Muscle of leg (tissue), 11 donors: Measurements from ENCODE around the gene ITK. TPM values are rescaled to one million over a fixed set of nuclear protein-coding genes. Genes with fewer than 3 reads are reported as not detected.

Experiments used
- DNase-seq: peaks from one replicate; pipeline ENCODE4 v3.0.0; 2013
- H3K27ac ChIP-seq: one replicate; pipeline ENCODE4 v1.5.1; 2013; ENCODE audit warnings: mild to moderate bottlenecking, low read length, control low read depth
- H3K27me3 ChIP-seq: one replicate; pipeline ENCODE4 v1.6.1; 2013; ENCODE audit warnings: low read length; ENCODE audit not compliant: control insufficient read depth, insufficient read depth
- H3K36me3 ChIP-seq: one replicate; pipeline ENCODE4 v1.6.1; 2013; ENCODE audit warnings: low read length; ENCODE audit not compliant: control insufficient read depth, insufficient read depth
- H3K4me1 ChIP-seq: one replicate; pipeline ENCODE4 v1.6.1; 2013; ENCODE audit warnings: low read length; ENCODE audit not compliant: control insufficient read depth, insufficient read depth
- H3K4me3 ChIP-seq: one replicate; pipeline ENCODE4 v1.5.1; 2013; ENCODE audit warnings: low read length, control low read depth
- H3K9me3 ChIP-seq: replicated peaks from 2 replicates; pipeline ENCODE4 v1.6.1; 2013; ENCODE audit warnings: low read depth, low read length; ENCODE audit not compliant: control insufficient read depth
- WGBS: methylation state at CpG from one replicate; pipeline ENCODE4 v1.1.5; 2013; ENCODE audit warnings: missing lambda C conversion rate; ENCODE audit not compliant: insufficient coverage; 5-methylcytosine and 5-hydroxymethylcytosine counted together
- polyA plus RNA-seq, 8 donors: library from polyadenylated mRNA; unstranded; fragments of 120-200 nt; gene quantifications; one replicate each; pipeline versions ENCODE4 v1.2.1 to v1.2.3, GENCODE V29; 2013; ENCODE audit warnings: inconsistent platforms in 1 of 8, low replicate concordance in 1 of 8; ENCODE audit not compliant: insufficient read length in 8 of 8, insufficient read depth in 1 of 8
- total RNA-seq: library from RNA; stranded (reverse); fragments of 120-200 nt; gene quantifications from one replicate; pipeline ENCODE4 v1.2.4, GENCODE V29; 2013

Gene ITK
- total and polyA plus RNA-seq, 9 donors = 0.08 to 0.54 (median 0.21) TPM

DNA sequence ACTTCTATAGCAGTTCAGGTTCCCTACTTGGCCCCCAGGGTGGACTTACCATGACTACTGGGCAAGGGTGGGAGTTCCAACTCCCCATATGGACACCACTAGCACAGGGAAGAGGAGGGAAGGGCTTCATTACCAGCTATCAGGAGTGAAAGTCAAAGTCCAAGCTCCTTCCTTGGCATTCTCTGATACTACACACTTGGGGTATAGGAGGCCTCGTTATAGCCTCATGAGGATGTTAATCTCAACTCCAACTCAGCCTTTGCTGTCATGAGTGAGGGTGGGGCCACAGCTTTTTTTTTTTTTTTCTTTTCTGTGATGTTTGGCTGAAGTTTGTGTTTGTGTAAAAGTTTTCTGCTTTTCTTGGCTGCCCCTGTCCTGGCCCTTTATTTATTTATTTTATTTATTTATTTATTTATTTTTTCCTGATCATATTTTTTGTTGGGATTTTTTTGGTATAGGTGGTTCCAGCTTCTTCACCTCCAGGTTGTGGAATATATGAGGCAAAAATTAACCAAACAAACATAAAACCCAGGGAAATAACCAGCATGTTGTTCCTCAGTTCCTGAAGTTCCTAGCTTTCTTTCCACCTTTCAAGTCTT is 23.2 kb upstream of the ITK start:
- Histone ChIP-seq H3K9me3 (no peaks in the 10 kb centered on the region), H3K4me3 (no peak overlapping the region), H3K27ac (no peak overlapping the region), H3K27me3 (peaks cover 2% of the 10 kb centered on the region), H3K4me1 (no peaks in the 10 kb centered on the region), H3K36me3 (no peaks in the 10 kb centered on the region)
- WGBS = no CpG with 5 or more reads among the region's 1 CpG
- no peak for DNase-seq

DNA sequence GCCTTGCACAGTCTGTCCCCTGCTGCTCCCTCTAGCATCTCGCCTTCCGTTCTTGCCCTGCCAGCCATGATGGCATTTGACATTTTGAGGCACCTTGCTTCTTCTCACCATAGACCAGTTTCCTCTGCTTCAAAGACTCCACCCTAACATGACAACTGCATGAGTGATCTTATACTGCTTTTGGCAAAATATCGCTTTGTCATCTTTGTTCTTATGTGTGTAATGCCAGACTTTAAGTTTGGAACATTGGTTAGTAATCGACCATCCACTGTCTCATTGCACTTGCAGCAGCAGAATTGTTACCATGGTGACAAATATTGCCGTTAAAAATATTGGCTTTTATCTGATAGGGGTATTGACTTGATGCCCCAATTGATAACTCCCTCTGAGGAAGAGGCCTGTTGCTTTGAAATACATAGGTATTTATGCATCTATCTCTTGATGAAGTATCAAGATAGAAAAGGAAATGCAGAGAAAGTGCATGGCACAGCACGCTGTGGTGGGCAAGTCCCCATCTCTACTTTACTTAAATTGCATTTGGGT is 21.4 kb upstream of the ITK start:
- Histone ChIP-seq H3K36me3 (no peaks in the 10 kb centered on the region), H3K27me3 (peaks cover 2% of the 10 kb centered on the region), H3K9me3 (no peaks in the 10 kb centered on the region), H3K27ac (no peak overlapping the region), H3K4me1 (no peaks in the 10 kb centered on the region), H3K4me3 (no peak overlapping the region)
- no peak for DNase-seq
- 81% methylated on average over 4 of the region's 6 CpGs for WGBS

DNA sequence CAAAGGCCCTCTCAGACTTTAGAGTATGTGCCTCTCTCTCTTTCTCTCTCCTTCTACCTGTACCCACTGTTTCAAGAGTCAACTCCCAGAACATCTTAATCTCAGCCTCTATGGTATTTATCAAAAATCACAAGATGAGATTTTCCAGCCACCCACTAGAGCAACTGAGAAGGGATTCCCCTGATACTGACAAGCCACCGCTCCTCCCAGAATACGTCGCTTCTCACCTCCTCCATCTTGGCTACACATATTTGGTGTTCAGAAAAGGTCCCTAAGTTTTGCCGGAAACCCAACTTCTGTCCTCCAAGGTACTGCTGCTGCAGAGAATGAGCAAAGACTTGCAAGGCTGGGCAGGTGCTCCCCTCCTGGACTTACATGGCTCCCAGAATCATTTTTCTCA is 20.6 kb upstream of the ITK start:
- WGBS = 72% methylated on average over 3 of the region's 4 CpGs
- H3K27me3 ChIP-seq = peaks cover 2% of the 10 kb centered on the region
- H3K27ac ChIP-seq = no peak overlapping the region

DNA sequence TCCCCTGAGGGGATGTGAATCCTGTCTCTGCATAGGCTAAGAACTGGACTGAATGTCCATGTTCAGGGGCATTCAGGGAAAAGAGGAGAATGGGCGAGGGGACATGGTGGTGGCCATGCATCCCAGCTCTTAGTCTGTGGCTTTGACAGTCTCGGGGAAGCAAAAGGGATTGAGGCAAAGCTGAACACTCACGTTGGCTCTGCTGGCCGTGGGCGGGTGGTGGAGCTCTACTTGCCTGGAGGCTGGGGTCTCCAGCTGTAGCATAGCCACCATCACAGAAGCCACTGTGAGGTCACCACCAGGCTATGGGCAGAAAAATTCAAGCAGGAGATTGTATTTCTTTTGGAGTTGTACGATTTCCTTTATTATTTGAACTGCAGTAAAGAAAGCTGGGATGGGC is 18.6 kb upstream of the ITK start:
- no peak overlapping the region for H3K27ac ChIP-seq
- no peak overlapping the region for H3K4me3 ChIP-seq
- 79% methylated on average over 6 of the region's 6 CpGs for WGBS

More for the DNA sequence above, 20.6 kb upstream of the ITK start:
- Histone ChIP-seq H3K4me1 (no peaks in the 10 kb centered on the region), H3K4me3 (no peak overlapping the region), H3K9me3 (no peaks in the 10 kb centered on the region), H3K36me3 (no peaks in the 10 kb centered on the region)
- no peak for DNase-seq

DNA sequence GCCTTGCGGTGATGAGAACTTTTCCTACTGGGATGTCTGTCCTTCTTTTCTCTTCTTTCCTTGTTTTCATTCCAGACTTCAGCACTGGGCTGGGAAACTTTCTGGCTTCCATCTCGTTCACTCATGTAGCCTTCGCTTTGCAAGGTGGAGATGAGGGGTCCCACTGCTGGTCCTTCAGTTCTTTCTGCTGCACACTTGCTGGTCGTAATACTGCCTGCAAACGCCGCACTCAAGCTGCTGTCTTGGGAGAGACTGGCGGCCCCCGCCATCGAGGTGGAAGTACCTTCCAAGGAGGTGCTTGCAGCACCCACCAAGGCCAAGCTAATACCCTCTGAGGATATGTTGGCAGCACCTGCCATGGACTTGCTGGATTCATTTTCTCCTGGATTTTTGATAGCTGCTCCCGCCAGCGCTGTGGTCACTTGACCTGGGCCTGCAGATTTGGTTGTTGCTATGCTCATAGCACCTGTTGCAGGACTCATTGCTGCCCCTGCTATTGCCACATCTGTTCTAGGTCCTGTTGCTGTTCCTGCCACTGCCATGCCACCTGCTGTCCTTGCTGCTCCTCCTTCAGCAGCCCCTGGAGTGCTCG is 17.6 kb upstream of the ITK start:
- Histone ChIP-seq H3K4me1 (no peaks in the 10 kb centered on the region), H3K9me3 (no peaks in the 10 kb centered on the region), H3K36me3 (no peaks in the 10 kb centered on the region), H3K27me3 (peaks cover 2% of the 10 kb centered on the region), H3K27ac (no peak overlapping the region), H3K4me3 (no peak overlapping the region)
- DNase-seq = no peak
- WGBS = 97% methylated on average over 11 of the region's 12 CpGs

More for the DNA sequence above, 18.6 kb upstream of the ITK start:
- H3K27me3 ChIP-seq = peaks cover 2% of the 10 kb centered on the region
- DNase-seq = no peak
- no peaks in the 10 kb centered on the region for H3K9me3 ChIP-seq
- H3K36me3 ChIP-seq = no peaks in the 10 kb centered on the region
- H3K4me1 ChIP-seq = no peaks in the 10 kb centered on the region

DNA sequence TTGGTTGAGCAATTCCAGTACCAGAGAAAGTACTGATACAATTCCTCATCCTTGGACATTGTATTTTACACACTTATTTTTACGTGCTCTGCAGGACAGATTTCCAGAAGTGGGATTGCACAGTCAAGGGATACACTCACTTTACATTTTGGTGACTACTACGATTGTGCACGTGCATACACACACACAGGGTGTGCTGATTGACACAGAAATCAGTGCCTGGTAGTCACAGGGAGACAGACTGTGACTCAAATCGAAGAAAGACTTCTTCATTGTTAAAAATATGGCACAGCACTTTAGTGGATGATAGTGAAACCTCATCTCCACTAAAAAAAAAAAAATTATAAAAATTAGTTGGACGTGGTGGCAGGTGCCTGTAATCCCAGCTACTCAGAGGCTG is 16.1 kb upstream of the ITK start:
- no peaks in the 10 kb centered on the region for H3K4me1 ChIP-seq
- no peaks in the 10 kb centered on the region for H3K36me3 ChIP-seq
- H3K9me3 ChIP-seq = no peaks in the 10 kb centered on the region
- no peak overlapping the region for H3K4me3 ChIP-seq
- DNase-seq = no peak
- H3K27ac ChIP-seq = no peak overlapping the region
- WGBS = 83% methylated on average over 2 of the region's 5 CpGs
- H3K27me3 ChIP-seq = peaks cover 2% of the 10 kb centered on the region

DNA sequence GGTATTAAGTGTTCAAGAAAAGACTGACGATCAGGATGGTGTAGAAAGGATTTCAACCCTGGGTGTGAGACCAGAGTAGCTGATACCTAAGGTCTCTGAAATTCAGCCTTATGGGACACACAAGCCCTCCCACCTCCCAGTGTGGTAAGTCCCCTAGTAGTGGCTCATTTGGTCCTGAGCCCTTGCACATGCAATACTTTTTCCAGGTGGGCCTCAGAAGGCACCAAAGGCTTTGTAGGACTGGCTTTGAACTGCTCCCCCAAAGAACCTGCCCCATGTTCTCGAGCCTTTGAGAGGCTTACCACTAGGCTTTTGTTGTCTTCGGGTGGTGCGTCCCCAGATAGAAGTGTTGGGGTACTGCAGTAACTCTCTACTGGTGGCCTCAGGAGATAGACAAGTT is 15.4 kb upstream of the ITK start:
- Histone ChIP-seq H3K36me3 (no peaks in the 10 kb centered on the region), H3K9me3 (no peaks in the 10 kb centered on the region), H3K4me1 (no peaks in the 10 kb centered on the region), H3K4me3 (no peak overlapping the region), H3K27me3 (peaks cover 2% of the 10 kb centered on the region), H3K27ac (no peak overlapping the region)
- 90% methylated on average over 2 of the region's 4 CpGs for WGBS
- no peak for DNase-seq

DNA sequence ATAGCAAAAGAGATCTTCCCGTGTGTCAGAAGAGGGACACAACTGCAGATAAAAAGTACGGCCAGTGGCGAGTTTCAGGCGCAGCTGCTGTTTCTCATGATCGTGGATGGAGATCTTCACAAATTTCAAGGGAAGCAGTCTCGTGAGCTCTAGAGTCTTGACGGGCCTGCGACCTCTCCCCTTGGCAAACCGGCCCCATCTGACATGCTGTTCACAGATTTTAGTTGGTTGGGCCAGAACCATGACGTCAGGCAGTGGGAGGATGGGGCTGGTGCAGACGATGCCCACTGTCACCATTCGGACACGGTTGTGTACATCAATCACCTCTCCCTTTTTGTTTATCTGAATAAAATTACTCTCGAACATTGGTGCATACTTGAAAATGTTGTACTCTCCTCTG is 15.0 kb upstream of the ITK start:
- Histone ChIP-seq H3K27ac (no peak overlapping the region), H3K9me3 (no peaks in the 10 kb centered on the region), H3K4me1 (no peaks in the 10 kb centered on the region), H3K4me3 (no peak overlapping the region), H3K36me3 (no peaks in the 10 kb centered on the region), H3K27me3 (peaks cover 2% of the 10 kb centered on the region)
- WGBS = 89% methylated on average over 9 of the region's 14 CpGs
- no peak for DNase-seq

DNA sequence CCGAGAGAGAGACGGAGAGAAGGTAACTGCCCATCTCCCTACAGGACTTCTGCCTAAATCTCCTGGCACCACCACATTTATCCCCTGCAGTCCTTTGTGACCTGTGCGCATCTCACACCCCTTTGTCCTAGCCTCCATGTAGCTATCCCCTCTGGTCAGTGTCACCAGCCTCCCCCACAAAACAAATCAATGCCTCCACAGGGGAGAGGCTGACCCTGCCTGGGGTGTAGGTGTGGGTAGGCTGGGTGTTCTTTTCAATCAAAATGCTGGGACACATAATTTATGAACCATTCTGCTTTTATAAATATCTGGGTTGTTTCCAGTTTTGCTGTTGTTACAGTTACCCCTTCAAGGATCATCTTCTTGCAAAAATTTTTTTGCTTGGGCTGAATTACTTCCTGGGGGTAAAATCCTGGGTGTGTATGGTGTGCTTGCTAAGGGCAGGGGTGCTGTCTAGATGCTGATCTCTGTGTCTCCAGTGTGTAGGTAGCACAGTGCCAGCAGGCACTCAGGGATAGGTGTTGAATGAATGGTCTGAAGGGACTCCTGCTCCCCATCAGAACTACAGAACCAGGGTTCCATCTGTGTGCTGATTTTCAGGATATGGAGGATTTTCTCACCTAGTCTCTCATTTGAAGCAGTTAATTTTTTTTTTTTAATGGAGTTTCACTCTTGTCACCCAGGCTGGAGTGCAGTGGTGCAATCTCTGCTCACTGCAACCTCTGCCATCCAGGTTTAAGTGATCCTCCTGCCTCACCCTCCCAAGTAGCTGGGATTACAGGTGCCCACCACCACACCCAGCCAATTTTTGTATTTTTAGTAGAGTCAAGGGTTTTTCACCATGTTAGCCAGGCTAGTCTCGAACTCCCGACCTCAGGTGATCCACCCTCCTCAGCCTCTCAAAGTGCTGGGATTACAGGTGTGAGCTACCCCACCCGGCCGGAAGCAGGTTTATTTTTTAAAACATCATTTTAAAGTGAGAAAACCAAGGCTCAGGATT is 14.1 kb upstream of the ITK start, which contains the start of gene GARIN3:
TSS of gene GARIN3 (minus strand) at position 51 of the 1,000 bp plus-strand sequence. CDS start 96 bp downstream, outside the sequence.
- no peak within 1 kb of the TSS for H3K27ac ChIP-seq

DNA sequence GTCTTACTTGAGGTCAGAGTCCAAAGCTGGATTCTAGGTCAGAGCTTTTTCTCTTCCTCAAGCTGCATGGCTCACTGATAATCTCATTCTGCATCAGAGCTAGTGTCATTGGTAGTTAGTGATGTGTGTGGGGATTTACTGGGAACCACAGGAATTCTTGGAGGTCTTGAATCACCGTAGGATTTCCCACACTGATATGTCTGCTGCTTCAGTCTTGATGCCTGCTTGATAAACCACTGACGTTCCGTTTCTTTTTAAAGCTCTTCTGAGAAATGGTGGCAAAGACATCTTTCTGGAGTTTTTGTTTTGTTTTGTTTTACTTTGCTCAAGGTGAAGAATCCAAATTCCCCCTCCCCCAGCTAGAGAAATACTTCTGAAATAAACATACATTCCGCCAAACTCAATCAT is 13.4 kb upstream of the ITK start:
- DNase-seq = no peak
- Histone ChIP-seq H3K27me3 (no peaks in the 10 kb centered on the region), H3K4me1 (no peaks in the 10 kb centered on the region), H3K36me3 (no peaks in the 10 kb centered on the region), H3K9me3 (no peaks in the 10 kb centered on the region), H3K27ac (no peak overlapping the region), H3K4me3 (no peak overlapping the region)
- no CpG with 5 or more reads among the region's 4 CpGs for WGBS

More for the DNA sequence above, 14.1 kb upstream of the ITK start, which contains the start of gene GARIN3:
- Histone ChIP-seq H3K36me3 (no peaks in the 10 kb centered on the region), H3K4me1 (no peaks in the 10 kb centered on the region), H3K4me3 (no peak within 1 kb of the TSS), H3K9me3 (no peaks in the 10 kb centered on the region), H3K27me3 (no peaks in the 10 kb centered on the region)
- DNase-seq = no peak
- 79% methylated on average over 2 of the region's 7 CpGs for WGBS
